ENCODE results near the gene GLIS2.
"Not testable (repeated sequence)": the region's sequence is repeated elsewhere in the genome, so short reads cannot be mapped to it uniquely, and the experiment has no call there.

The GLIS2 gene

GRCh38 chr16:4333714-4334113 is 17.8 kb downstream of the GLIS2 start:
- DNase-seq (ENCODE audit: low read depth, low spot score): not testable (repeated sequence)

DNA sequence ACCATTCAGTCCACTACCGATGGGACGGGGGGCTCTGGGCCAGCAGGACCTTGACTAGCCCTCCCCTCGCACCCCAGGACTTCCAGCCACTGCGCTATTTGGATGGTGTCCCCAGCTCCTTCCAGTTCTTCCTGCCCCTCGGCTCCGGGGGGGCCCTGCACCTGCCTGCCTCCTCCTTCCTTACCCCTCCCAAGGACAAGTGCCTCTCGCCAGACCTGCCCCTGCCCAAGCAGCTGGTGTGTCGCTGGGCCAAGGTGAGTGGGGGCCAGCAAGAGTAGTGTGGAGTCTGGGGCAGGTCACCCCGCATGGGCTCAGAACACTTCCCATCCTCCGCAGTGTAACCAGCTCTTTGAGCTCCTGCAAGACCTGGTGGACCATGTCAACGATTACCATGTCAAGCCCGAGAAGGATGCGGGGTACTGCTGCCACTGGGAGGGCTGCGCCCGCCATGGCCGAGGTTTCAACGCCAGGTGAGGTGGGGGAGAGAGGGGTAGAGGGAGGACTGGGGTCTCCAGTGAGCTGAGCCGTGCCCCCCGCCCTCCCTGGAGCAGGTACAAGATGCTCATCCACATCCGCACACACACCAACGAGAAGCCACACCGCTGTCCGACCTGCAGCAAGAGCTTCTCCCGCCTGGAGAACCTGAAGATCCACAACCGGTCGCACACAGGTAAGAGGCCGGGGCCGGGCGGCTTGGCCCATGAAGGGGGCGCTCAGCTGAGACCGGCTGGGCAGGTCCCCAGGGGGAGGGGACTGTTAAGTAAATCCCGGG is 19.0 kb downstream of the GLIS2 start:
- no peak for DNase-seq (ENCODE audit: low read depth, low spot score)

- DNase-seq (ENCODE audit: low read depth, low spot score): no peak
Measured at GRCh38 chr16:4336701-4337539, 21.1 kb downstream of the GLIS2 start.

GRCh38 chr16:4337540-4338088 is 21.7 kb downstream of the GLIS2 start:
- no peak for DNase-seq (ENCODE audit: low read depth, low spot score)

GRCh38 chr16:4338125-4338582 is 22.3 kb downstream of the GLIS2 start:
- DNase-seq (ENCODE audit: low read depth, low spot score): no peak

DNA sequence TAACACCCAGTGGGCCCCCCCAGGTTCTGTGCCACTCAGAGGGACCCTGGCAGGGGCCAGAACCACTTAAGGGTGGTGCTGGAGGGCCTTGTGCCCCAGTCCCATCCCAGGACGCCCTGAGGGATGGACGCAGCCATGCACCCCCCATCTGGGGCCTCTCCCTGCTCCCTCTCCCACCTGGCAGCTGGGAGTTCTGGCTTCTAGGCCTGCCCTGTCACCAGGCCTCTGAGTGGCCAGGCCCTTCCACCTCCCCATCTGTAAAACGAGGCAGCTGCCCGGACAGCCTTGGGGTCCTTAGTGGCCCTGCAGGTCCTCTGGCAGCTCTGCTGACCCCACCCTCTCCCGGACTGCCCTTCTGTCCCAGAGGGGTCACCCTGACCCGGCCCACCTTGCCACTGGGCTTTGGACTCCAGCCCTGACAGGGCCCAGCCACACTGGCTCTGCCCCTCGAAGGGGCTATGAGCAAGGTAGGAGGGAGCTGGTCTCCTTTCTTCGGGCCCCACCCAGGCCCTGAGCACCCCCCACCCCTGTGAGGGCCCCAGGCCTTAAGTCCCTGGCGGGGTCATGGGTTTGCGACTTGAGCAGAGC is 22.9 kb downstream of the GLIS2 start:
- DNase-seq (ENCODE audit: low read depth, low spot score): no peak

DNA sequence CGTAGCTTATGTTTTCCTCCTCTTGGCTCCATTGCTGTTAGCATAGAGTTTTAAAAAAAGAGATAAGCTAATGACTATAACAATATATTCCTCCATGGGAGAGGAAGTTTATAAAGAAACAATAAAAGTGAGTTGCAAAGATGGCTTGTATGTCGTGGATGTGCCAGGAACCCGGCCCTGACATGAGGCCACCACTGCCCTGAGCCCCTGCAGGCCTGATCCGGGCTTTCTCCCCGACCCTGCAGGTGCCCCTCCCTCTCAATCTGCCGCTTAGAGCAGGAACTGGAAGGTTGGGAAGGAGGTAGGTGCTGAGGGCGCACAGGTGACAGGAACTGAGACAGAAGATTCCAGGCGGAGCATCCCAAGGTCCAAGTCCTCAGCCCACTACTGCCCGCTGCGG is 23.6 kb downstream of the GLIS2 start:
- no peak for DNase-seq (ENCODE audit: low read depth, low spot score)

GRCh38 chr16:4339909-4340308 is 24.0 kb downstream of the GLIS2 start:
- no peak for DNase-seq (ENCODE audit: low read depth, low spot score)

GRCh38 chr16:4340443-4340842 is 24.6 kb downstream of the GLIS2 start:
- DNase-seq (ENCODE audit: low read depth, low spot score): no peak

- no peak for DNase-seq (ENCODE audit: low read depth, low spot score)
Measured at GRCh38 chr16:4341250-4341649, 25.4 kb downstream of the GLIS2 start.

GRCh38 chr16:4342866-4343744 is 27.2 kb downstream of the GLIS2 start:
- DNase-seq (ENCODE audit: low read depth, low spot score): no peak

DNA sequence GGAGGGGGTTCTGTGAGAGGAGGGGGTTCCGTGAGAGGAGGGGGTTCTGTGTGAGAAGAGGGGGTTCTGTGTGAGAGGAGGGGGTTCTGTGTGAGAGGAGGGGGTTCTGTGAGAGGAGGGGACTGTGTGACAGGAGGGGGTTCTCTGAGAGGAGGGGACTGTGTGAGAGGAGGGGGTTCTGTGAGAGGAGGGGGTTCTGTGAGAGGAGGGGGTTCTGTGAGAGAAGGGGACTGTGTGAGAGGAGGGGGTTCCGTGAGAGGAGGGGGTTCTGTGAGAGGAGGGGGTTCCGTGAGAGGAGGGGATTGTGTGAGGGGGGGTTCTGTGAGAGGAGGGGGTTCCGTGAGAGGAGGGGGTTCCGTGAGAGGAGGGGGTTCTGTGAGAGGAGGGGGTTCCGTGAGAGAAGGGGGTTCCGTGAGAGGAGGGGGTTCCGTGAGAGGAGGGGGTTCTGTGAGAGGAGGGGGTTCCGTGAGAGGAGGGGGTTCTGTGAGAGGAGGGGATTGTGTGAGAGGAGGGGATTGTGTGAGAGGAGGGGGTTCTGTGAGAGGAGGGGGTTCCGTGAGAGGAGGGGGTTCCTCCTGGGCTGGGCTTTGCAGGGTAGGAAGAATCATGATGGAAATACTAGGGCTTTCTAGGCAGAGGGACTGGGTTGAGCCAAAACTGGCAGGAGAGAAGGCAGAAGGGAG is 28.6 kb downstream of the GLIS2 start:
- DNase-seq (ENCODE audit: low read depth, low spot score): not testable (repeated sequence)

- DNase-seq (ENCODE audit: low read depth, low spot score): no peak
Measured at GRCh38 chr16:4344983-4345835, 29.3 kb downstream of the GLIS2 start.

GRCh38 chr16:4345836-4346781 is 30.2 kb downstream of the GLIS2 start:
- DNase-seq (ENCODE audit: low read depth, low spot score): no peak

- DNase-seq (ENCODE audit: low read depth, low spot score): no peak
Measured at GRCh38 chr16:4347010-4347409, 31.1 kb downstream of the GLIS2 start.

DNA sequence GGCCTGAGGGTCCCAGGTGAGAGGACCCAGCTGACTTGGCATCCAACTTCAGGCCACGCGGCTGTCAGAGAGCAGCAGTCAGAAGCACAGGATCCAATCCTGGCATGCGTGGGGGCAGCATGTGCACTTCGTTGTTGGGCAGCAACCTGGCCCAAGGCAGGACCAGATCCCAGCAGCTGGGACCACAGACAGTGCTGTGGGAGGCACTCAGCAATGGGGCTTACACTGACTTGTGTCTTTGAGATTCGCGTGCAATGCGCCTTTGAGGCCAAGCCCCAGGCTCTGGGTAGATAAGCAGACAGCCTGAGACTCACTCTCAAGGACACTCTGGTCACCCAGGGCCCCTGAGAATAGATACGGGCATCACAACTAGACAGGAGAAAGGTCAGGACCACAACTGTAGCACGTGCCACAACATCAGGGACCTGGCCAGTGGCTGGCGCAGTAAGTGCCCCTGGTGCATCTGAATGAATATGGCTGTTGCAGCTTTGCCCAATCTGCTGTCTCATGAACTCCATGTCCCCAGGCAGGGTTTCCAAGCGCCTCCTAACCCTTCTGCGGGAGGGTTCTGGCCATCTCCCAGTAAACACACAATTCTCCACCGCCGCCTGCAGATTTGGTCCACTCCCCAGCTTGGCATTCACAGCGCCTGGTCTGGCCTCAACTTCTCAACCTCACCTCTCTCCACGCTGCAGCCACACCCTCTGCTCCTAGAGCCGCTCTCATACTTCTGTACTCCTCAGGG is 32.1 kb downstream of the GLIS2 start:
- no peak for DNase-seq (ENCODE audit: low read depth, low spot score)

DNA sequence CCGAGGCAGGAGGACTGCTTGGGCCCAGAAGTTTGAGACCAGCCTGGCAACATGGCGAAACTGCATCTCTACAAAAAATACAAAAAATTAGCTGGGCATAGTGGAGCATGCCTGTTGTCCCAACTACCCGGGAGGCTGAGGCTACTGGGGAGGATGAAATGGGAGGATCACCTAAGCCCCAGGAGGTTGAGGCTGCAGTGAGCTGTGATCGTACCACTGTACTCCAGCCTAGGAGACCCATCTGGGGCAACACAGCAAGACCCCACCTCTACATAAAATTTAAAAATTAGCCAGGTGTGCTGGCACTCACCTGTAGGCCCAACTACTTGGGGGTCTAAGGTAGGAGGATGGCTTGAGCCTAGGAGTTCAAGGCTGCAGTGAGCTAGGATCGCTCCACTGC is 33.5 kb downstream of the GLIS2 start:
- no peak for DNase-seq (ENCODE audit: low read depth, low spot score)

DNA sequence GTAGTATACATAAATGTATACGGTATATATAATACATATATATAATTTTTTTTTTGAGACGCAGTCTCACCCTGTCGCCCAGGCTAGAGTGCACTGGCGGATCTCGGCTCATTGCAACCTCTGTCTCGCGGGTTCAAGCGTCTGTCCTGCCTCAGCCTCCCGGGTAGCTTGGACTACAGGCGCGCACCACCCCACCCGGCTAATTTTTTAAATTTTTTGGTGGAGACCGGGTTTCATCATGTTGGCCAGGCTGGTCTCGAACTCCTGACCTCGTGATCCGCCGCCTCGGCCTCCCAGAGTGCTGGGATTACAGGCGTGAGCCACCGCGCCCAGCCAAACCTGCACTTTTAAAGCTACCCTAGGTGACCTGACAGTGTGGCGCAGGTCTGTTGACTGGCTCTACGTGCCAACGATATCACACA is 34.5 kb downstream of the GLIS2 start:
- no peak for DNase-seq (ENCODE audit: low read depth, low spot score)

Measured in brain pericyte (primary cell).